HG03354 (cell line): ENCODE data around the gene VGLL3.
"Not testable (repeated sequence)": the region's sequence is repeated elsewhere in the genome, so short reads cannot be mapped to it uniquely, and the experiment has no call there.

Source experiments
- ATAC-seq: cut with Tn5 transposase; IDR thresholded peaks from one replicate; pipeline ENCODE4 v1.9.1; 2021; ENCODE audit warnings: mild to moderate bottlenecking; ENCODE audit not compliant: unreplicated experiment, poor library complexity, severe bottlenecking

The VGLL3 gene

GRCh38 chr3:86990012-86990733, 776 bp downstream of the VGLL3 start:
- ATAC-seq: no peak

- no peak for ATAC-seq
These were observed 1.3 kb downstream of the VGLL3 start for GRCh38 chr3:86989611-86990010.

- ATAC-seq: no peak
These were observed 1.9 kb downstream of the VGLL3 start for GRCh38 chr3:86989006-86989405.

- no peak for ATAC-seq
These were observed 2.7 kb downstream of the VGLL3 start for GRCh38 chr3:86988235-86988634.

GRCh38 chr3:86987421-86987715, 3.6 kb downstream of the VGLL3 start:
- no peak for ATAC-seq

GRCh38 chr3:86986671-86987420, 4.1 kb downstream of the VGLL3 start:
- ATAC-seq: no peak

- ATAC-seq: no peak
These were observed 5.6 kb downstream of the VGLL3 start for GRCh38 chr3:86985181-86985826.

- ATAC-seq: no peak
These were observed 6.7 kb downstream of the VGLL3 start for GRCh38 chr3:86984271-86984670.

- no peak for ATAC-seq
These were observed 8.1 kb downstream of the VGLL3 start for GRCh38 chr3:86982883-86983282.

- no peak for ATAC-seq
These were observed 12.8 kb downstream of the VGLL3 start for GRCh38 chr3:86978111-86978551.

- ATAC-seq: no peak
These were observed 14.7 kb downstream of the VGLL3 start for GRCh38 chr3:86976219-86976618.

GRCh38 chr3:86974177-86974576, 16.8 kb downstream of the VGLL3 start:
- ATAC-seq: not testable (repeated sequence)

GRCh38 chr3:86973440-86973839, 17.5 kb downstream of the VGLL3 start:
- no peak for ATAC-seq

GRCh38 chr3:86969500-86970189, 21.3 kb downstream of the VGLL3 start:
- peak; percentile 67 for ATAC-seq

- ATAC-seq: no peak
These were observed 22.6 kb downstream of the VGLL3 start for GRCh38 chr3:86968244-86968932.

GRCh38 chr3:86967062-86967461, 23.9 kb downstream of the VGLL3 start:
- no peak for ATAC-seq

GRCh38 chr3:86965166-86965565, 25.8 kb downstream of the VGLL3 start:
- ATAC-seq: no peak

GRCh38 chr3:86963611-86964010, 27.3 kb downstream of the VGLL3 start:
- no peak for ATAC-seq

- ATAC-seq: no peak
These were observed 29.7 kb downstream of the VGLL3 start for GRCh38 chr3:86961297-86961696.

- no peak for ATAC-seq
These were observed 30.4 kb downstream of the VGLL3 start for GRCh38 chr3:86960550-86960949.
